Lower leg skin (tissue), 4 donors: ENCODE measurements around the gene CDCP1. TPM values are rescaled to one million over a fixed set of nuclear protein-coding genes. Genes with fewer than 3 reads are reported as not detected.

Experiments
- DNase-seq, 2 donors: peaks; one replicate each; pipeline ENCODE4 v3.0.0-alpha.2; 2019; ENCODE audit warnings: low spot score in 2 of 2
- H3K4me3 ChIP-seq: fragments of 200-600 bp; sonication (generic); 2 replicates; pipeline ENCODE4 v1.5.1; 2017; ENCODE audit warnings: mild to moderate bottlenecking, low read depth; ENCODE audit not compliant: poor library complexity, severe bottlenecking
- CTCF ChIP-seq, 3 donors: fragments of 450-650 bp; IDR thresholded peaks; one replicate each; pipeline ENCODE4 v1.5.1; 2016; ENCODE audit warnings: antibody characterized with exemption in 3 of 3, mild to moderate bottlenecking in 3 of 3, moderate library complexity in 2 of 3
- POLR2A ChIP-seq, 2 donors: fragments of 450-650 bp; IDR thresholded peaks; one replicate each; pipeline ENCODE4 v1.6.1; 2016 to 2017; ENCODE audit warnings: antibody characterized with exemption in 2 of 2, mild to moderate bottlenecking in 1 of 2, moderate library complexity in 1 of 2
- WGBS, 2 donors: methylation state at CpG; one replicate each; pipeline ENCODE4 v1.1.5; 2018; 5-methylcytosine and 5-hydroxymethylcytosine counted together
- intact Hi-C: fragments of 100-400 bp; cut with DNase I; formaldehyde crosslinking; loops from one replicate; pipeline ENCODE4 v1.15.0; 2023; ENCODE audit warnings: low total_unique reads
- total RNA-seq, 4 donors: library from RNA; depleted of rRNA; stranded (reverse); fragments of >200 nt; gene quantifications; one replicate each; pipeline ENCODE4 v1.1.0, GENCODE V29; 2016

CDCP1 gene
- total RNA-seq, 4 donors from 2014 or later, result 43.8 to 79.0 (median 57.1) TPM

GRCh38 chr3:45124956-45125355 lies 21.2 kb downstream of the CDCP1 start:
- WGBS, 2 donors, result 32 to 41% methylated on average over 2 of the region's 2 CpGs
- no peak for DNase-seq
- no peak for TF ChIP-seq POLR2A (IDR thresholded peaks at IDR 0.05)
- TF ChIP-seq CTCF (IDR thresholded peaks at IDR 0.05), result no peak
- no peak overlapping the region for H3K4me3 ChIP-seq
- intact Hi-C loops, result no loop called here

- intact Hi-C loops, result no loop called here
- TF ChIP-seq POLR2A (IDR thresholded peaks at IDR 0.05) (no peak), CTCF (IDR thresholded peaks at IDR 0.05) (no peak)
- 44 to 51% methylated on average over 3 of the region's 3 CpGs for WGBS, 2 donors
- no peak overlapping the region for H3K4me3 ChIP-seq
- DNase-seq, result no peak
These were observed 21.8 kb downstream of the CDCP1 start for GRCh38 chr3:45124352-45124751.

DNA sequence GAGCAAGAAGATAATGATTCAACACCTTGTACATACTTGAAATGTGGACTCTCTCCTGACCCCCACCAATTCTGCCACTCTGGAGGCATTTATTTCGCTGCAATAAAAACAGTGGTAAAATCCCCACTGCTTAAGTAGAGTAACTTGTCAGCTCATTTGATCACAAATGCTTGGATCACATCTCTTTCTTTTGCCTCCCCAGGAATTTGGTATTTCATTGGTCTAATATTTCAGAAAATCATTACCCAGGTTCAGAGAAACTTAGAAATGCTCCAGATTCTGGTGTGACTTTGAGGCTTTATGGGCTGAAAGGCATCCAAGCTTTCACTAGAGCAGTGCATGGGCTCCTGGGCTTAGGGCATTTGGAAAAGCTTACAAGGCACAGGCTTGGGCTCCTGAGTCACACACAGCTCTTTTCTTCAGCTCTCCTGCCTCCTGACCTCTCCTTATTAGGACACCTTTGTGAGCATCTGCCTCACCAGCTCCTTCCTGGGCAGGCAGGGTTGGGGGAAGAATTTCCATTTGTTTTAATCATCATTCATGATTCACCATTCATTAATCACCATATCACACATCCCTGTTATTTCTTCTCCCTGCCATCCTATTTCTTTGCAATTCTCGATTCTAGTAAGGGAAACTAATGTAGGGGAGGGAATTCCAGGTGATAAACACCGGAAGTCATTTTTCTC lies 22.5 kb downstream of the CDCP1 start:
- DNase-seq, result no peak
- intact Hi-C loops, result no loop called here
- 53 to 61% methylated on average over 3 of the region's 3 CpGs for WGBS, 2 donors
- TF ChIP-seq POLR2A (IDR thresholded peaks at IDR 0.05), result no peak
- no peak overlapping the region for H3K4me3 ChIP-seq

DNA sequence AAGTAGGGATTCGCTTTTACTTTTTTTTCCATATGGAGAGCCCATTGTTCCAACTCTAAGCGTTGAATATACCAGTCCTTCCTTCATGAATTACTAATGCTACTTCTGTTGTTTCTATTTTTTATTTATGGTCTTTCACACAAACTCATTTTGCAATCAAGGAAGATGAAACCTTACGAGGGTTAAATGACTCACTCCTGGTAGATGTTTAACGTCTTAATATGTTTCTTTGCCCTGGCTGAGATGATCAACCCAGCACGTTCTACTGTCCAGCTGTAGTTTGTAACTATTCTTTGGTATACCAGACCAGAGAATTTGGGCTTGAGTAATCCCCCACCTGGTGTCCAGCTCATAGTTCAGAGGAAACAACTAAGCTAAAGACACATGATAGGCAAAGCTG lies 23.1 kb downstream of the CDCP1 start:
- intact Hi-C loops, result no loop called here
- H3K4me3 ChIP-seq, result no peak overlapping the region
- 41 to 50% methylated on average over 5 of the region's 5 CpGs for WGBS, 2 donors
- TF ChIP-seq CTCF (IDR thresholded peaks at IDR 0.05) (no peak), POLR2A (IDR thresholded peaks at IDR 0.05) (no peak)
- DNase-seq, result no peak

- no peak for DNase-seq
- intact Hi-C loops, result no loop called here
These were observed 25.6 kb downstream of the CDCP1 start for GRCh38 chr3:45120359-45121158.

More at GRCh38 chr3:45120359-45121158, 25.6 kb downstream of the CDCP1 start:
- TF ChIP-seq POLR2A (IDR thresholded peaks at IDR 0.05), result no peak
- no peak for TF ChIP-seq CTCF (IDR thresholded peaks at IDR 0.05)
- 82 to 85% methylated on average over 12 of the region's 12 CpGs for WGBS, 2 donors
- H3K4me3 ChIP-seq, result no peak overlapping the region
